OCI-LY3 (cell line): ENCODE measurements around the gene ELMO1.

Source experiments
- EZH2phosphoT487 ChIP-seq: fragments of 200-600 bp; shearing (Covaris generic); IDR thresholded peaks from 2 replicates; pipeline ENCODE4 v1.6.1; 2018; ENCODE audit warnings: antibody characterized with exemption, mixed run types, low read depth
- TF ChIP-seq, protein P1 (sequence below): fragments of 200-600, 300-600 bp; sonication (generic); IDR thresholded peaks from 2 replicates; pipeline ENCODE4 v1.5.1; 2014; ENCODE audit warnings: antibody characterized with exemption, low read length, low read depth

DNA sequence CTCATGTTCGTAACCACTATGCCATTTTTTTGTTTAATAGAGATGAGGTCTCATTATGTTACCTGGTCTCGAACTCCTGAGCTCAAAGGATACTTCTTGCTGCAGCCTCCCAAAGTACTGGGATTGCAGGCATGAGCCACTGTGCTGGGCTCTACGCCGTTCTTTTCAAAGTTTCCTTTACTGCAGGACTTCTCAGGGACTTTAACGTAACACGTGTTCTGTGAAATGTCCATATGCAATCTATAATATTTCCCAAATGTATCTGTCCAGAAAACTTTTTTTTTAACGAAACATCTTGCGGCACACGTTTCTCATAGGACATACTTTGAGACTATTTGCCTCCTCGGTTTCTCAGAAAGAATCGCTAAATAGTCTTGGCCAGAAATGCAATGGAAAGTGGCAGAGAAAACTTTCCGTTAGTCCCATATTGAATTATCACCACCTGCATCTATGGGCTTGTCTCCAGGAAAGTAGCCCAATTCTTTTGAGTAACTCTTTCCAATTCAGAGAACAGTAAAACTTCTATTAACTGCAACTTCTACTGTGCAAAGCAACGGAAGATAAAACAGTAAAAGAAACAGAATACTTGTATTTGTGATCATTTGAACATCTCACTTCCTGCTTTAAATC, 96.3 kb downstream of the ELMO1 start:
- TF ChIP-seq, protein P1, sequence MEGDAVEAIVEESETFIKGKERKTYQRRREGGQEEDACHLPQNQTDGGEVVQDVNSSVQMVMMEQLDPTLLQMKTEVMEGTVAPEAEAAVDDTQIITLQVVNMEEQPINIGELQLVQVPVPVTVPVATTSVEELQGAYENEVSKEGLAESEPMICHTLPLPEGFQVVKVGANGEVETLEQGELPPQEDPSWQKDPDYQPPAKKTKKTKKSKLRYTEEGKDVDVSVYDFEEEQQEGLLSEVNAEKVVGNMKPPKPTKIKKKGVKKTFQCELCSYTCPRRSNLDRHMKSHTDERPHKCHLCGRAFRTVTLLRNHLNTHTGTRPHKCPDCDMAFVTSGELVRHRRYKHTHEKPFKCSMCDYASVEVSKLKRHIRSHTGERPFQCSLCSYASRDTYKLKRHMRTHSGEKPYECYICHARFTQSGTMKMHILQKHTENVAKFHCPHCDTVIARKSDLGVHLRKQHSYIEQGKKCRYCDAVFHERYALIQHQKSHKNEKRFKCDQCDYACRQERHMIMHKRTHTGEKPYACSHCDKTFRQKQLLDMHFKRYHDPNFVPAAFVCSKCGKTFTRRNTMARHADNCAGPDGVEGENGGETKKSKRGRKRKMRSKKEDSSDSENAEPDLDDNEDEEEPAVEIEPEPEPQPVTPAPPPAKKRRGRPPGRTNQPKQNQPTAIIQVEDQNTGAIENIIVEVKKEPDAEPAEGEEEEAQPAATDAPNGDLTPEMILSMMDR, result no peak
- no peak for TF ChIP-seq EZH2phosphoT487
